Measurements from ENCODE around the gene DGKI. TPM values are rescaled to one million over a fixed set of nuclear protein-coding genes. Genes with fewer than 3 reads are reported as not detected.

DGKI gene
- total RNA-seq, 1 experiment from 2014 or later = 0.55 TPM

GRCh38 chr7:137893143-137893742, 46.5 kb upstream of the DGKI start:
- no peak overlapping the region for H3K18ac ChIP-seq (ENCODE audit: insufficient read length, low read depth, low read length)
- no peak overlapping the region for H3K9ac ChIP-seq (ENCODE audit: extremely low read depth, insufficient read length, low read length)
- H3K27ac ChIP-seq (ENCODE audit: insufficient read length, low read depth, low read length) = no peak overlapping the region
- DNase-seq = no peak
- H2AFZ ChIP-seq (ENCODE audit: low read length) = no peak overlapping the region
- no peak overlapping the region for H3K56ac ChIP-seq (ENCODE audit: insufficient read length, low read depth, low read length)
- no peak overlapping the region for H2BK20ac ChIP-seq (ENCODE audit: low read depth, low read length, poor library complexity, severe bottlenecking)
- H3K4me3 Mint-ChIP-seq = no peak overlapping the region
- H4K5ac ChIP-seq (ENCODE audit: insufficient read length, low read depth, low read length) = no peak overlapping the region
- H2BK12ac ChIP-seq (ENCODE audit: insufficient read length, low read depth, low read length) = no peak overlapping the region
- no peaks in the 10 kb centered on the region for H3K9me3 ChIP-seq (ENCODE audit: control insufficient read depth, low read depth, low read length)
- H3K27ac Mint-ChIP-seq = no peak overlapping the region
- H3T11ph ChIP-seq (ENCODE audit: low read length) = no peak overlapping the region
- no peak overlapping the region for H4K8ac ChIP-seq (replicated peaks; ENCODE audit: insufficient read length, low read depth, low read length)
- peaks cover 2% of the 10 kb centered on the region; the same call in 1 of the 2 replicates for H3K27me3 Mint-ChIP-seq (ENCODE audit: low read depth)
- no peak overlapping the region for H3K14ac ChIP-seq (ENCODE audit: insufficient read depth, low read length)
- no peak overlapping the region for H2BK120ac ChIP-seq (ENCODE audit: low read depth, low read length, poor library complexity, severe bottlenecking)
- H3K4me2 ChIP-seq (ENCODE audit: insufficient read depth, insufficient read length, low read length) = no peak overlapping the region
- no peak for TF ChIP-seq CTCF (conservative IDR thresholded peaks at IDR 0.05)
- no peak overlapping the region for H2BK5ac ChIP-seq (ENCODE audit: insufficient read length, low read length)
- H3K79me1 ChIP-seq (ENCODE audit: insufficient read depth, low read depth, low read length, poor library complexity, severe bottlenecking) = no peaks in the 10 kb centered on the region
- no peak overlapping the region for H2BK15ac ChIP-seq (ENCODE audit: low read depth, low read length)
- H3K23ac ChIP-seq (ENCODE audit: insufficient read length, low read depth, low read length) = no peak overlapping the region
- no peaks in the 10 kb centered on the region for H3K4me1 ChIP-seq (ENCODE audit: insufficient read depth, low read length)
- H4K20me1 ChIP-seq (ENCODE audit: control insufficient read depth, insufficient read depth, insufficient read length) = no peaks in the 10 kb centered on the region
- H2AK5ac ChIP-seq (ENCODE audit: insufficient read length, low read length) = no peak overlapping the region
- H3K36me3 Mint-ChIP-seq (ENCODE audit: insufficient read depth in 1 of 3, low read depth in 3 of 3) = peaks cover 35 to 71% (median 64%) of the 10 kb centered on the region in 3 experiments
- H3K4me1 Mint-ChIP-seq = peaks cover 0 to 4% of the 10 kb centered on the region in 2 experiments; a peak in 1 of 4 replicates
- no peak overlapping the region for H4K91ac ChIP-seq (ENCODE audit: insufficient read length, low read depth, low read length)
- no peaks in the 10 kb centered on the region for H3K79me2 ChIP-seq (ENCODE audit: insufficient read depth, low read length)
- no peaks in the 10 kb centered on the region for H3K23me2 ChIP-seq (ENCODE audit: insufficient read length, low read depth, low read length, poor library complexity, severe bottlenecking)
- H3K9me3 Mint-ChIP-seq = no peaks in the 10 kb centered on the region; a peak in 1 of 5 replicates
- no peak overlapping the region for H3K4ac ChIP-seq (ENCODE audit: low read depth, low read length)
- no peaks in the 10 kb centered on the region for H3K27me3 ChIP-seq (ENCODE audit: insufficient read depth, low read length)
